ENCODE measurements around the gene MUC20.
"Not testable (repeated sequence)": the region's sequence is repeated elsewhere in the genome, so short reads cannot be mapped to it uniquely, and the experiment has no call there.

MUC20 gene

GRCh38 chr3:195748661-195749060 is 27.9 kb downstream of the MUC20 start:
- no peaks in the 10 kb centered on the region for H3K36me3 ChIP-seq (ENCODE audit: insufficient read depth)
- H3K27ac ChIP-seq: no peak overlapping the region
- peaks cover 3% of the 10 kb centered on the region for H3K4me1 ChIP-seq (ENCODE audit: low read depth, poor library complexity, severe bottlenecking)
- H3K27me3 ChIP-seq (ENCODE audit: insufficient read depth, low read depth): no peaks in the 10 kb centered on the region
- H4K20me1 ChIP-seq (ENCODE audit: insufficient read depth): no peaks in the 10 kb centered on the region
- H3K9ac ChIP-seq: no peak overlapping the region
- H2AFZ ChIP-seq (ENCODE audit: low read depth): no peak overlapping the region
- no peaks in the 10 kb centered on the region for H3K79me2 ChIP-seq (ENCODE audit: insufficient read depth, low read depth)
- no peak overlapping the region for H3K4me2 ChIP-seq
- no peak overlapping the region for H3K4me3 ChIP-seq (IDR thresholded peaks at IDR 0.05; ENCODE audit: insufficient read depth, low read depth, low read length)
- TF ChIP-seq, protein P1, sequence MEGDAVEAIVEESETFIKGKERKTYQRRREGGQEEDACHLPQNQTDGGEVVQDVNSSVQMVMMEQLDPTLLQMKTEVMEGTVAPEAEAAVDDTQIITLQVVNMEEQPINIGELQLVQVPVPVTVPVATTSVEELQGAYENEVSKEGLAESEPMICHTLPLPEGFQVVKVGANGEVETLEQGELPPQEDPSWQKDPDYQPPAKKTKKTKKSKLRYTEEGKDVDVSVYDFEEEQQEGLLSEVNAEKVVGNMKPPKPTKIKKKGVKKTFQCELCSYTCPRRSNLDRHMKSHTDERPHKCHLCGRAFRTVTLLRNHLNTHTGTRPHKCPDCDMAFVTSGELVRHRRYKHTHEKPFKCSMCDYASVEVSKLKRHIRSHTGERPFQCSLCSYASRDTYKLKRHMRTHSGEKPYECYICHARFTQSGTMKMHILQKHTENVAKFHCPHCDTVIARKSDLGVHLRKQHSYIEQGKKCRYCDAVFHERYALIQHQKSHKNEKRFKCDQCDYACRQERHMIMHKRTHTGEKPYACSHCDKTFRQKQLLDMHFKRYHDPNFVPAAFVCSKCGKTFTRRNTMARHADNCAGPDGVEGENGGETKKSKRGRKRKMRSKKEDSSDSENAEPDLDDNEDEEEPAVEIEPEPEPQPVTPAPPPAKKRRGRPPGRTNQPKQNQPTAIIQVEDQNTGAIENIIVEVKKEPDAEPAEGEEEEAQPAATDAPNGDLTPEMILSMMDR (conservative IDR thresholded peaks at IDR 0.05; ENCODE audit: low read depth, low read length): no peak

DNA sequence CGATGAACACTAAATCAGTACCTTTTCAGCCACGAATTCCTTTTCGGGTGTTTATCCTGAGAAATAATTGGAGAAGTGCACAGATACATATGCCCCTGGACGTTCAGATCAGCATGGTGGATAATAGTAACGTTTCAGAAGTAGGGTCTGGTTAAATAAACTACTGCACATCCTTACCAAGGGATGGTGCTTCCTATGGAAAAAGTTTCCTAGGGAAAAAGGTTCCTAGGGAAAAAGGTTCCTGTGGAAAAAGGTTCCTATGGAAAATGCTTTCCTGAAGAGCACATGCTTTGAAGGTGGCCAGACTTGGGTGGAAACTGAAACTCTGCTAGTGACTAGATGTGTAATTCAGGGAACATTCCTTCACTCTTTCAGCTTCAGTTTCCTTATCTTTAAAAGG is 28.3 kb downstream of the MUC20 start:
- not testable (repeated sequence) for H2AFZ ChIP-seq (ENCODE audit: low read depth); H3K9ac ChIP-seq; H4K20me1 ChIP-seq (ENCODE audit: insufficient read depth); H3K36me3 ChIP-seq (ENCODE audit: insufficient read depth); H3K4me2 ChIP-seq; H3K79me2 ChIP-seq (ENCODE audit: insufficient read depth, low read depth); H3K4me3 ChIP-seq (IDR thresholded peaks at IDR 0.05; ENCODE audit: insufficient read depth, low read depth, low read length); H3K27me3 ChIP-seq (ENCODE audit: insufficient read depth, low read depth); H3K27ac ChIP-seq; H3K4me1 ChIP-seq (ENCODE audit: low read depth, poor library complexity, severe bottlenecking)

GRCh38 chr3:195750797-195751520 is 30.2 kb downstream of the MUC20 start:
- H3K9ac ChIP-seq: no peak overlapping the region
- H4K20me1 ChIP-seq (ENCODE audit: insufficient read depth): no peaks in the 10 kb centered on the region
- no peaks in the 10 kb centered on the region for H3K79me2 ChIP-seq (ENCODE audit: insufficient read depth, low read depth)
- peaks cover 3% of the 10 kb centered on the region for H3K4me1 ChIP-seq (ENCODE audit: low read depth, poor library complexity, severe bottlenecking)
- TF ChIP-seq, protein P1 (conservative IDR thresholded peaks at IDR 0.05; ENCODE audit: low read depth, low read length): no peak
- no peak overlapping the region for H3K4me3 ChIP-seq (IDR thresholded peaks at IDR 0.05; ENCODE audit: insufficient read depth, low read depth, low read length)
- no peaks in the 10 kb centered on the region; the same call in 1 of the 2 replicates for H3K27me3 ChIP-seq (ENCODE audit: insufficient read depth, low read depth)
- H2AFZ ChIP-seq (ENCODE audit: low read depth): no peak overlapping the region
- no peak overlapping the region for H3K4me2 ChIP-seq
- no peaks in the 10 kb centered on the region for H3K36me3 ChIP-seq (ENCODE audit: insufficient read depth)
- H3K27ac ChIP-seq: no peak overlapping the region

GRCh38 chr3:195751560-195751959 is 30.8 kb downstream of the MUC20 start:
- Histone ChIP-seq H3K4me1 (ENCODE audit: low read depth, poor library complexity, severe bottlenecking) (peaks cover 3% of the 10 kb centered on the region), H3K79me2 (ENCODE audit: insufficient read depth, low read depth) (no peaks in the 10 kb centered on the region), H2AFZ (ENCODE audit: low read depth) (no peak overlapping the region), H3K9ac (no peak overlapping the region), H3K27ac (no peak overlapping the region), H4K20me1 (ENCODE audit: insufficient read depth) (no peaks in the 10 kb centered on the region), H3K4me3 (IDR thresholded peaks at IDR 0.05; ENCODE audit: insufficient read depth, low read depth, low read length) (no peak overlapping the region), H3K27me3 (ENCODE audit: insufficient read depth, low read depth) (peaks cover 3% of the 10 kb centered on the region; the same call in 1 of the 2 replicates), H3K36me3 (ENCODE audit: insufficient read depth) (no peaks in the 10 kb centered on the region), H3K4me2 (no peak overlapping the region)
- TF ChIP-seq, protein P1 (conservative IDR thresholded peaks at IDR 0.05; ENCODE audit: low read depth, low read length): no peak

DNA sequence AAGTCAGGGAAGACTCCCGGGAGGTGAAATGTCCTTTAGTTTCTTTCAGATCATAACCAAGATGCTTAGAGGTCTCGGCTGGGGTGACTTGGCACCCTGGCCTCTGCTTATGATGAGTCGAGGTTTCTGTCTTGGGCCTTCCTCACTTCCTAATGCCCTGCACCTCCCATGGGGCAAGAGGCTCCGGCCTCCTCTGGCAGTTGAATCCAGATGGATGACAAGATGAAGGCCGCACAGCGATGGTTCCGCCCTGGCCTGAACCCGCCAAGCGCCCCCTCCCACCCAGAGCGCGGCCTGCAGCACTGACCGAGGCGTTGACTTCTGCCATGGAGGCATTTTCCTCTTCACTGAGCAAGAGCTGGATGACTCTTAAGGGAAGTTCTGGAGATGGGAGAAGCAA is 31.3 kb downstream of the MUC20 start:
- Histone ChIP-seq H3K79me2 (ENCODE audit: insufficient read depth, low read depth) (no peaks in the 10 kb centered on the region), H3K4me1 (ENCODE audit: low read depth, poor library complexity, severe bottlenecking) (peaks cover 3% of the 10 kb centered on the region), H4K20me1 (ENCODE audit: insufficient read depth) (no peaks in the 10 kb centered on the region), H3K27me3 (ENCODE audit: insufficient read depth, low read depth) (peaks cover 3% of the 10 kb centered on the region; the same call in 1 of the 2 replicates), H3K9ac (no peak overlapping the region), H3K4me2 (no peak overlapping the region), H3K4me3 (IDR thresholded peaks at IDR 0.05; ENCODE audit: insufficient read depth, low read depth, low read length) (no peak overlapping the region), H3K36me3 (ENCODE audit: insufficient read depth) (no peaks in the 10 kb centered on the region), H2AFZ (ENCODE audit: low read depth) (no peak overlapping the region), H3K27ac (no peak overlapping the region)
- TF ChIP-seq, protein P1 (conservative IDR thresholded peaks at IDR 0.05; ENCODE audit: low read depth, low read length): no peak

Measured in KMS-11 (cell line).